Stimulated activated CD8-positive, alpha-beta memory T cell treated with anti-CD3 and anti-CD28 coated beads, Interleukin-7, amount 100 ng/mL, for 24 hours (primary cell): ENCODE measurements around the gene AFG1L.
"Not testable (repeated sequence)": the region's sequence is repeated elsewhere in the genome, so short reads cannot be mapped to it uniquely, and the experiment has no call there.

ENCODE experiments used
- DNase-seq: peaks from one replicate; pipeline ENCODE4 v3.0.0-alpha.2; 2020; ENCODE audit warnings: low read depth

The AFG1L gene

GRCh38 chr6:108355120-108355519, 60.3 kb downstream of the AFG1L start:
- no peak for DNase-seq

- no peak for DNase-seq
Measured at GRCh38 chr6:108355890-108356289, 61.0 kb downstream of the AFG1L start.

- DNase-seq = no peak
Measured at GRCh38 chr6:108359901-108360882, 65.3 kb downstream of the AFG1L start.

- no peak for DNase-seq
Measured at GRCh38 chr6:108360919-108361311, 66.1 kb downstream of the AFG1L start.

- DNase-seq = no peak
Measured at GRCh38 chr6:108361312-108361932, 66.6 kb downstream of the AFG1L start.

GRCh38 chr6:108362455-108362854, 67.6 kb downstream of the AFG1L start:
- no peak for DNase-seq

GRCh38 chr6:108363113-108363512, 68.3 kb downstream of the AFG1L start:
- DNase-seq = no peak

GRCh38 chr6:108363889-108364313, 69.0 kb downstream of the AFG1L start:
- DNase-seq = no peak

- no peak for DNase-seq
Measured at GRCh38 chr6:108364470-108364869, 69.6 kb downstream of the AFG1L start.

GRCh38 chr6:108365478-108365877, 70.6 kb downstream of the AFG1L start:
- no peak for DNase-seq

GRCh38 chr6:108366236-108366635, 71.4 kb downstream of the AFG1L start:
- no peak for DNase-seq

GRCh38 chr6:108368431-108369030, 73.7 kb downstream of the AFG1L start:
- DNase-seq = no peak

- DNase-seq = no peak
Measured at GRCh38 chr6:108380876-108381275, 86.0 kb downstream of the AFG1L start.

- no peak for DNase-seq
Measured at GRCh38 chr6:108383981-108384380, 89.1 kb downstream of the AFG1L start.

- DNase-seq = not testable (repeated sequence)
Measured at GRCh38 chr6:108389190-108389589, 94.3 kb downstream of the AFG1L start.

- DNase-seq = no peak
Measured at GRCh38 chr6:108395297-108395696, 100.4 kb downstream of the AFG1L start.

GRCh38 chr6:108403236-108403635, 108.4 kb downstream of the AFG1L start:
- no peak for DNase-seq

GRCh38 chr6:108406943-108407342, 112.1 kb downstream of the AFG1L start:
- no peak for DNase-seq

GRCh38 chr6:108407904-108408827, 113.3 kb downstream of the AFG1L start:
- no peak for DNase-seq

- DNase-seq = no peak
Measured at GRCh38 chr6:108408861-108409260, 114.0 kb downstream of the AFG1L start.

GRCh38 chr6:108416047-108416833, 121.4 kb downstream of the AFG1L start:
- not testable (repeated sequence) for DNase-seq
